HG03103 (cell line): Measurements from ENCODE around the gene OR8K1.

Experiments used
- ATAC-seq: cut with Tn5 transposase; IDR thresholded peaks from one replicate; pipeline ENCODE4 v1.9.1; 2021; ENCODE audit warnings: low read depth; ENCODE audit not compliant: unreplicated experiment

The OR8K1 gene

GRCh38 chr11:56345739-56346138 lies at the start of gene OR8K1:
TSS of gene OR8K1 (plus strand) at chr11:56346039. CDS start at chr11:56346039, 0 bp downstream.
- ATAC-seq: no peak

DNA sequence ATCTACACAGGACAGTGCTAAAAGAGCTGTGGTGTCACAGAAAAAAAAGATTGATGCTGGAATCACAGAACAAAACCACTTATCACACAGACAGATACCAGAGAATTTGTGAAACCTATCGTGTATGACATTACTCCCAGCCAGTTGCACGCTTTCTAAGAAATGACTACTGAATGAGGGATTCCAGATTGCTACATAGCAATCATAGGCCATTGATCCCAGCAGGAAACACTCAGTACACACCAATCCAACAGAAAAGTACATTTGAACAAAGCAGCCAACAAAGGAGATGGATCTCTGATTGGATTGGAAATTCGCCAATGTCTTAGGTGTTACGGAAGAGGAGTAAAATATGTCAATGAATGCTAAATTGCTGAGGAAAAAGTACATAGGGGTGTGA lies 48.9 kb upstream of the OR8K1 start:
- no peak for ATAC-seq

GRCh38 chr11:56307836-56308235 lies 38.0 kb upstream of the OR8K1 start:
- no peak for ATAC-seq

- no peak for ATAC-seq
Measured at GRCh38 chr11:56314844-56315243, 31.0 kb upstream of the OR8K1 start, which contains the start of gene OR8K3. TSS of gene OR8K3 (plus strand) at chr11:56315144. CDS start at chr11:56318307, 3,163 bp downstream.

GRCh38 chr11:56331861-56332491 lies 13.9 kb upstream of the OR8K1 start:
- no peak for ATAC-seq

GRCh38 chr11:56333156-56333555 lies 12.7 kb upstream of the OR8K1 start:
- ATAC-seq: no peak

DNA sequence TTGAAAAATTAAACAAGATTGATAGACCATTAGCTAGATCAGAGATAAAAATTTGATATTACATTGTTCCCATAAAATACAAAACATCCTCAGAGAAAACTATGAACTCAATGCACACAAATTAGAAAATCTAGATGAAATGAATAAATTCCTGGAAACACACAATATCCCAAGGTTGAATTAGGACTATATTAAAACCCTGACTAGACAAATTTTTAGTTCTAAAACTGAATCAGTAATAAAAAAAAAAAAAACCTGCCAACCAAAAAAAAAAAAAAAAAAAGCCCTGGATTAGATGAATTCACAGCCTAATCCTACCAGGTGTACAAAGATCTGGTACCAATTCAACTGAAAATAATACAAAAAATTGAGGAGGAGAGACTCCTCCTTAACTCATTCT lies 5.5 kb upstream of the OR8K1 start:
- no peak for ATAC-seq

- ATAC-seq: no peak
Measured at GRCh38 chr11:56353991-56354390, 8.2 kb downstream of the OR8K1 start, which contains the start of gene OR8J1. TSS of gene OR8J1 (plus strand) at chr11:56354291. CDS start at chr11:56360247, 5,956 bp downstream.

GRCh38 chr11:56375324-56375723 lies 29.5 kb downstream of the OR8K1 start, which contains the start of gene OR8U1:
TSS of gene OR8U1 (plus strand) at chr11:56375624. CDS start at chr11:56375624, 0 bp downstream.
- no peak for ATAC-seq

DNA sequence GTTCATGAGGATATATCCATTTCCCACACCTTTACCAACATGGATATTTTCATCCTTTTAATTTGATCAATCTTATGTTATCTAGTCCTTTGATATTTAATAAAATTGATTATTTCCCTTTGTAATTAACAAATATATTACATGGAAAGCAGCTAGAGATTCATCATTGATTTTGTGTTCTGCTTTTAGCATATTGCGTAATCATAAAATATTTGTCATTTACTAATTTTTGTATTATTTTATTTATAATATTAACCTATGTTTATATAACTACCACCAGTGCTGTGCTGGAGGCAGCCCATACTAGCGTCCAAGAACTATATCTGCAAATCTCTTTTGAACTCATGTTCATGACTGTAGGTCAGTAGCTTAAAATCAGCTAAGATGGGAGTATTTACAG lies 34.3 kb downstream of the OR8K1 start:
- ATAC-seq: no peak

- ATAC-seq: no peak
Measured at GRCh38 chr11:56394381-56394780, 48.5 kb downstream of the OR8K1 start.

DNA sequence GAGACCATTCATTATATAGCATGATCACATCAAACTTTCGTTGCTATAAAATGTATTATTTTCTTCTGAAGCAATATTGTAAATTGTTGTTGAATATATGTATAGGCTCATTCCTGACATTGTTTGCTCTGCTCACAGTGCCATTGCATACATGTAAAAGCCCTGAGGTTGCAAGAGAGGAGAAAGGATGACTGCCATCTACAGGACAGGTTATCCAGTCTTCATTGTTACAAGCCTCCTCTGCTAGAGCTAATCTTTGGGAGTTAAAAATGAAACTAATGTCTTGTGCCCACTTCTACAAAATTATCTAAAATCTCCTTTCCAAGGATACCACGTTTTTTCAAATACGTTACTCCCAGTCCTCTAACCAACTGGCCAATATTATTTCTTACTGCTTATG lies 50.2 kb downstream of the OR8K1 start:
- ATAC-seq: no peak
